HCT116 (cell line): ENCODE data around the gene C10orf105. TPM values are rescaled to one million over a fixed set of nuclear protein-coding genes. Genes with fewer than 3 reads are reported as not detected.

Source experiments
- ATAC-seq: fragments of 200-7000 bp; cut with Tn5 transposase; 2 replicates; pipeline ENCODE4 v1.9.1; 2020; ENCODE audit warnings: mild to moderate bottlenecking, moderate library complexity
- BruUV-seq: library from RNA; stranded (reverse); fragments of 400-500 nt; replicated peaks from 2 replicates; lab custom pipeline; 2021; lab: Mats Ljungman, UMichigan
- CTCF ChIA-PET: fragments of 300-600 bp; sonication (Branson Sonifier 250); formaldehyde crosslinking; loops from one replicate; lab custom pipeline; 2021; ENCODE audit warnings: antibody characterized with exemption; lab: Charles Lee
- POLR2A ChIA-PET: fragments of 300-600, 350-600 bp; sonication (Branson Sonifier 250); formaldehyde crosslinking; loops from one replicate; lab custom pipeline; 2021; ENCODE audit warnings: antibody characterized with exemption; lab: Charles Lee
- RAD21 ChIA-PET, 2 experiments: fragments of 300-600 bp; sonication (Branson Sonifier 250); formaldehyde crosslinking; loops; one replicate each; lab custom pipeline; 2023; ENCODE audit warnings: low total read pairs in 2 of 2; ENCODE audit not compliant: uncharacterized antibody in 2 of 2, unreplicated experiment in 2 of 2, low non-redundant PET in 1 of 2; lab: Charles Lee
- DNase-seq: peaks from one replicate; pipeline ENCODE4 v3.0.0-alpha.2; 2010; ENCODE audit warnings: low read depth, low spot score
- H2AFZ ChIP-seq: fragments of 200-600 bp; shearing (Covaris generic), sonication (generic); 2 replicates; pipeline ENCODE4 v1.6.1; 2017; ENCODE audit warnings: low read depth, mixed run types, mixed read lengths, antibody characterized with exemption, low read length; ENCODE audit not compliant: poor library complexity, severe bottlenecking
- H3K27ac ChIP-seq: 2 replicates; pipeline ENCODE4 v1.5.1; 2012; ENCODE audit warnings: low read depth, low read length
- H3K27me3 ChIP-seq: fragments of 200-600 bp; sonication (generic); 2 replicates; pipeline ENCODE4 v1.6.1; 2016; ENCODE audit warnings: mixed run types, low read length, mixed read lengths; ENCODE audit not compliant: insufficient read depth
- H3K36me3 ChIP-seq, 2 experiments: fragments of 200-500 bp in 1 of 2; fragments of 200-600 bp in 1 of 2; sonication (Bioruptor generic) in 1 of 2; sonication (generic) in 1 of 2; 2 replicates each; pipeline versions ENCODE4 v1.5.1 to v1.6.1; 2014 to 2016; ENCODE audit warnings: low read length in 2 of 2, inconsistent platforms in 1 of 2, mixed read lengths in 1 of 2, mixed run types in 1 of 2; ENCODE audit not compliant: insufficient read depth in 2 of 2, control insufficient read depth in 1 of 2
- H3K4me1 ChIP-seq, 2 experiments: fragments of 200-600 bp in 1 of 2; sonication (generic) in 1 of 2; 2 replicates each; pipeline versions ENCODE4 v1.5.1 to v1.6.1; 2012 to 2017; ENCODE audit warnings: low read length in 2 of 2, inconsistent platforms in 1 of 2, mild to moderate bottlenecking in 1 of 2, mixed read lengths in 1 of 2, mixed run types in 1 of 2, moderate library complexity in 1 of 2; ENCODE audit not compliant: insufficient read depth in 2 of 2, control insufficient read depth in 1 of 2
- H3K4me2 ChIP-seq: fragments of 200-600 bp; sonication (generic); 2 replicates; pipeline ENCODE4 v1.6.1; 2017; ENCODE audit warnings: mixed run types, low read length, mixed read lengths
- H3K4me3 ChIP-seq, 2 experiments: fragments of 200-600 bp in 1 of 2; sonication (generic) in 1 of 2; replicated peaks in 1 of 2; 2 replicates each; pipeline ENCODE4 v1.5.1; 2011 to 2016; ENCODE audit warnings: low read length in 2 of 2, control low read depth in 1 of 2, low read depth in 1 of 2, mild to moderate bottlenecking in 1 of 2, mixed read lengths in 1 of 2, mixed run types in 1 of 2
- H3K79me2 ChIP-seq: fragments of 200-600 bp; sonication (generic); 2 replicates; pipeline ENCODE4 v1.6.1; 2017; ENCODE audit warnings: mild to moderate bottlenecking, mixed run types, low read length, moderate library complexity, mixed read lengths; ENCODE audit not compliant: insufficient read depth
- H3K9ac ChIP-seq: fragments of 200-600 bp; sonication (generic); 2 replicates; pipeline ENCODE4 v1.6.1; 2016; ENCODE audit warnings: low read length, mixed read lengths
- H3K9me2 ChIP-seq: fragments of 200-600 bp; sonication (generic), shearing (Covaris generic); 2 replicates; pipeline ENCODE4 v1.6.1; 2017; ENCODE audit warnings: mixed run types, mild to moderate bottlenecking, moderate library complexity; ENCODE audit not compliant: insufficient read depth
- H3K9me3 ChIP-seq, 2 experiments: fragments of 200-500 bp in 1 of 2; fragments of 200-600 bp in 1 of 2; sonication (Bioruptor generic) in 1 of 2; sonication (generic) in 1 of 2; 2 replicates each; pipeline ENCODE4 v1.6.1; 2014 to 2017; ENCODE audit warnings: low read length in 2 of 2, mixed read lengths in 2 of 2, inconsistent platforms in 1 of 2, low read depth in 1 of 2, mild to moderate bottlenecking in 1 of 2, mixed run types in 1 of 2, moderate library complexity in 1 of 2; ENCODE audit not compliant: control insufficient read depth in 1 of 2, insufficient read depth in 1 of 2
- H4K20me1 ChIP-seq: fragments of 200-600 bp; sonication (generic), shearing (Covaris generic); 2 replicates; pipeline ENCODE4 v1.6.1; 2017; ENCODE audit warnings: mixed run types, mild to moderate bottlenecking, moderate library complexity; ENCODE audit not compliant: insufficient read depth
- CEBPB ChIP-seq: IDR thresholded peaks from 2 replicates; pipeline ENCODE4 v1.6.1; 2012; ENCODE audit warnings: low read depth
- EGR1 ChIP-seq: IDR thresholded peaks from 2 replicates; pipeline ENCODE4 v1.6.1; 2012; ENCODE audit warnings: low read depth
- ELF1 ChIP-seq: IDR thresholded peaks from 2 replicates; pipeline ENCODE4 v1.6.1; 2012; ENCODE audit warnings: low read depth, borderline replicate concordance
- EZH2phosphoT487 ChIP-seq: fragments of 200-600 bp; IDR thresholded peaks from 2 replicates; pipeline ENCODE4 v1.6.1; 2018; ENCODE audit warnings: antibody characterized with exemption, borderline replicate concordance
- POLR2AphosphoS5 ChIP-seq: IDR thresholded peaks from 2 replicates; pipeline ENCODE4 v1.6.1; 2011; ENCODE audit warnings: mild to moderate bottlenecking, low read depth, low read length, moderate library complexity
- RAD21 ChIP-seq: IDR thresholded peaks from 2 replicates; pipeline ENCODE4 v1.6.1; 2012; ENCODE audit warnings: low read depth, mild to moderate bottlenecking
- SP1 ChIP-seq: IDR thresholded peaks from 2 replicates; pipeline ENCODE4 v1.6.1; 2012; ENCODE audit warnings: low read depth
- TCF7L2 ChIP-seq: IDR thresholded peaks from 2 replicates; pipeline ENCODE4 v1.7.0; 2011; ENCODE audit warnings: borderline replicate concordance, inconsistent platforms; ENCODE audit not compliant: insufficient read depth, insufficient read length; ENCODE audit errors: extremely low read depth
- YY1 ChIP-seq: IDR thresholded peaks from 2 replicates; pipeline ENCODE4 v1.6.1; 2011; ENCODE audit warnings: low read length, low read depth, moderate library complexity, mild to moderate bottlenecking; ENCODE audit not compliant: insufficient replicate concordance; ENCODE audit errors: extremely low read depth
- ZFX ChIP-seq: fragments of 450-650 bp; IDR thresholded peaks from 2 replicates; pipeline ENCODE4 v1.6.1; 2017
- intact Hi-C: fragments of 100-400 bp; cut with micrococcal nuclease; formaldehyde crosslinking; loops from 2 replicates; pipeline ENCODE4 v1.10.0; 2022
- total RNA-seq: library from RNA; stranded (reverse); gene quantifications from one replicate; pipeline ENCODE4 v1.2.1, GENCODE V29; 2021; ENCODE audit not compliant: unreplicated experiment
- TF ChIP-seq, protein P1 (sequence below): IDR thresholded peaks from 2 replicates; pipeline ENCODE4 v1.6.1; 2011; ENCODE audit warnings: mild to moderate bottlenecking, low read length, moderate library complexity; ENCODE audit not compliant: insufficient replicate concordance; ENCODE audit errors: extremely low read depth
- TF ChIP-seq, protein P2 (sequence below): IDR thresholded peaks from 2 replicates; pipeline ENCODE4 v1.6.1; 2012
- TF ChIP-seq, protein P3 (sequence below): IDR thresholded peaks from 2 replicates; pipeline ENCODE4 v1.6.1; 2012; ENCODE audit warnings: low read depth
- TF ChIP-seq, protein P4 (sequence below): IDR thresholded peaks from 2 replicates; pipeline ENCODE4 v1.6.1; 2012
- TF ChIP-seq, protein P5 (sequence below), 3 experiments: fragments of 200-600 bp in 1 of 3; sonication (generic) in 1 of 3; IDR thresholded peaks in 2 of 3; conservative IDR thresholded peaks in 1 of 3; 2 replicates each; pipeline ENCODE4 v1.5.1; 2012 to 2017; ENCODE audit warnings: low read depth in 2 of 3, low read length in 2 of 3, antibody characterized with exemption in 1 of 3, borderline replicate concordance in 1 of 3, control low read depth in 1 of 3, mild to moderate bottlenecking in 1 of 3, mixed read lengths in 1 of 3, mixed run types in 1 of 3, moderate library complexity in 1 of 3; ENCODE audit not compliant: insufficient read depth in 1 of 3

C10orf105 gene
- total RNA-seq, 1 experiment from 2014 or later: not detected

DNA sequence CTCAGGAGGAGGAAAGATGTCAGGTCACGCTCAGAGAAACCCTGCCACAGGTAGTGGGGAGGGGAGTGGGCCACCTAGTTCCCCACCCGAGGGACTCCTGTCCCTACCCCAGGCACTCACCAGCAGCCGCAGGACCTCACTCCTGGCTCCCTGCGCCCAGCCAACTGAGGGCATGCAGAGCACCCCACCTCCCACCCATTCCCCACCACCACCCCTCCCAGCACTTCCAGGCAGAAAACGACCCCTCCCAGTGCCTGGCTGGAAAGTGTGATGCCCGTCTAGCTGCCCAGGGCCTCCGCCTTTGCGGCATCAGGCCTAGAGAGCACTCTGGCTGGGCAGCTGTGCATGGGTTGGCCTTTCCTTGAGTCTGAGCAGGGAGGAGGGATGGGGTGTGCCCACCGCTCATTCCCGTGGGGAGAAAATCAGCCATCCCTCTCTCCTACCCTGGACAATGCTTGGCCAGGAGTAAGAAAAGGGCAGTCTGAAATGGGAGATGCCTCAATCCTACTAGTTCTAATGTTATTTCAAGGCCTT, 1.3 kb downstream of the C10orf105 start:
- H3K27me3 ChIP-seq: no peaks in the 10 kb centered on the region
- no peaks in the 10 kb centered on the region for H4K20me1 ChIP-seq
- H3K79me2 ChIP-seq: no peaks in the 10 kb centered on the region
- ATAC-seq: no peak
- TF ChIP-seq, protein P1, sequence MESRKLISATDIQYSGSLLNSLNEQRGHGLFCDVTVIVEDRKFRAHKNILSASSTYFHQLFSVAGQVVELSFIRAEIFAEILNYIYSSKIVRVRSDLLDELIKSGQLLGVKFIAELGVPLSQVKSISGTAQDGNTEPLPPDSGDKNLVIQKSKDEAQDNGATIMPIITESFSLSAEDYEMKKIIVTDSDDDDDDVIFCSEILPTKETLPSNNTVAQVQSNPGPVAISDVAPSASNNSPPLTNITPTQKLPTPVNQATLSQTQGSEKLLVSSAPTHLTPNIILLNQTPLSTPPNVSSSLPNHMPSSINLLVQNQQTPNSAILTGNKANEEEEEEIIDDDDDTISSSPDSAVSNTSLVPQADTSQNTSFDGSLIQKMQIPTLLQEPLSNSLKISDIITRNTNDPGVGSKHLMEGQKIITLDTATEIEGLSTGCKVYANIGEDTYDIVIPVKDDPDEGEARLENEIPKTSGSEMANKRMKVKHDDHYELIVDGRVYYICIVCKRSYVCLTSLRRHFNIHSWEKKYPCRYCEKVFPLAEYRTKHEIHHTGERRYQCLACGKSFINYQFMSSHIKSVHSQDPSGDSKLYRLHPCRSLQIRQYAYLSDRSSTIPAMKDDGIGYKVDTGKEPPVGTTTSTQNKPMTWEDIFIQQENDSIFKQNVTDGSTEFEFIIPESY: no peak
- no peak for TF ChIP-seq RAD21
- no peak for TF ChIP-seq SP1
- TF ChIP-seq, protein P2, sequence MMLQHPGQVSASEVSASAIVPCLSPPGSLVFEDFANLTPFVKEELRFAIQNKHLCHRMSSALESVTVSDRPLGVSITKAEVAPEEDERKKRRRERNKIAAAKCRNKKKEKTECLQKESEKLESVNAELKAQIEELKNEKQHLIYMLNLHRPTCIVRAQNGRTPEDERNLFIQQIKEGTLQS: no peak
- TF ChIP-seq, protein P3, sequence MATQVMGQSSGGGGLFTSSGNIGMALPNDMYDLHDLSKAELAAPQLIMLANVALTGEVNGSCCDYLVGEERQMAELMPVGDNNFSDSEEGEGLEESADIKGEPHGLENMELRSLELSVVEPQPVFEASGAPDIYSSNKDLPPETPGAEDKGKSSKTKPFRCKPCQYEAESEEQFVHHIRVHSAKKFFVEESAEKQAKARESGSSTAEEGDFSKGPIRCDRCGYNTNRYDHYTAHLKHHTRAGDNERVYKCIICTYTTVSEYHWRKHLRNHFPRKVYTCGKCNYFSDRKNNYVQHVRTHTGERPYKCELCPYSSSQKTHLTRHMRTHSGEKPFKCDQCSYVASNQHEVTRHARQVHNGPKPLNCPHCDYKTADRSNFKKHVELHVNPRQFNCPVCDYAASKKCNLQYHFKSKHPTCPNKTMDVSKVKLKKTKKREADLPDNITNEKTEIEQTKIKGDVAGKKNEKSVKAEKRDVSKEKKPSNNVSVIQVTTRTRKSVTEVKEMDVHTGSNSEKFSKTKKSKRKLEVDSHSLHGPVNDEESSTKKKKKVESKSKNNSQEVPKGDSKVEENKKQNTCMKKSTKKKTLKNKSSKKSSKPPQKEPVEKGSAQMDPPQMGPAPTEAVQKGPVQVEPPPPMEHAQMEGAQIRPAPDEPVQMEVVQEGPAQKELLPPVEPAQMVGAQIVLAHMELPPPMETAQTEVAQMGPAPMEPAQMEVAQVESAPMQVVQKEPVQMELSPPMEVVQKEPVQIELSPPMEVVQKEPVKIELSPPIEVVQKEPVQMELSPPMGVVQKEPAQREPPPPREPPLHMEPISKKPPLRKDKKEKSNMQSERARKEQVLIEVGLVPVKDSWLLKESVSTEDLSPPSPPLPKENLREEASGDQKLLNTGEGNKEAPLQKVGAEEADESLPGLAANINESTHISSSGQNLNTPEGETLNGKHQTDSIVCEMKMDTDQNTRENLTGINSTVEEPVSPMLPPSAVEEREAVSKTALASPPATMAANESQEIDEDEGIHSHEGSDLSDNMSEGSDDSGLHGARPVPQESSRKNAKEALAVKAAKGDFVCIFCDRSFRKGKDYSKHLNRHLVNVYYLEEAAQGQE: no peak
- no peak for TF ChIP-seq TCF7L2
- TF ChIP-seq ELF1: no peak
- no peak for TF ChIP-seq EGR1
- no peak for TF ChIP-seq ZFX
- TF ChIP-seq, protein P4, sequence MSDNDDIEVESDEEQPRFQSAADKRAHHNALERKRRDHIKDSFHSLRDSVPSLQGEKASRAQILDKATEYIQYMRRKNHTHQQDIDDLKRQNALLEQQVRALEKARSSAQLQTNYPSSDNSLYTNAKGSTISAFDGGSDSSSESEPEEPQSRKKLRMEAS: no peak
- TF ChIP-seq CEBPB: no peak
- TF ChIP-seq POLR2AphosphoS5: no peak
- TF ChIP-seq, protein P5, sequence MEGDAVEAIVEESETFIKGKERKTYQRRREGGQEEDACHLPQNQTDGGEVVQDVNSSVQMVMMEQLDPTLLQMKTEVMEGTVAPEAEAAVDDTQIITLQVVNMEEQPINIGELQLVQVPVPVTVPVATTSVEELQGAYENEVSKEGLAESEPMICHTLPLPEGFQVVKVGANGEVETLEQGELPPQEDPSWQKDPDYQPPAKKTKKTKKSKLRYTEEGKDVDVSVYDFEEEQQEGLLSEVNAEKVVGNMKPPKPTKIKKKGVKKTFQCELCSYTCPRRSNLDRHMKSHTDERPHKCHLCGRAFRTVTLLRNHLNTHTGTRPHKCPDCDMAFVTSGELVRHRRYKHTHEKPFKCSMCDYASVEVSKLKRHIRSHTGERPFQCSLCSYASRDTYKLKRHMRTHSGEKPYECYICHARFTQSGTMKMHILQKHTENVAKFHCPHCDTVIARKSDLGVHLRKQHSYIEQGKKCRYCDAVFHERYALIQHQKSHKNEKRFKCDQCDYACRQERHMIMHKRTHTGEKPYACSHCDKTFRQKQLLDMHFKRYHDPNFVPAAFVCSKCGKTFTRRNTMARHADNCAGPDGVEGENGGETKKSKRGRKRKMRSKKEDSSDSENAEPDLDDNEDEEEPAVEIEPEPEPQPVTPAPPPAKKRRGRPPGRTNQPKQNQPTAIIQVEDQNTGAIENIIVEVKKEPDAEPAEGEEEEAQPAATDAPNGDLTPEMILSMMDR (IDR thresholded peaks at IDR 0.05 in 2 of 3, conservative IDR thresholded peaks at IDR 0.05 in 1 of 3; ENCODE audit: borderline replicate concordance in 1 of 3, insufficient read depth in 1 of 3, low read depth in 2 of 3, low read length in 2 of 3): no peak
- no peak for TF ChIP-seq EZH2phosphoT487
- no peak for TF ChIP-seq YY1
- no peaks in the 10 kb centered on the region for H3K9me2 ChIP-seq
- DNase-seq: no peak
- H3K4me1 ChIP-seq: peaks cover 0 to 10% of the 10 kb centered on the region in 2 experiments; a peak in 2 of 4 replicates
- no peak overlapping the region for H3K9ac ChIP-seq
- CTCF ChIA-PET: interaction anchor here (1.3 to 1.5 kb wide), 2 partner anchors 9 to 10 kb away, joined by 3 to 4 read pairs; no protein-coding TSS in a partner anchor
- H3K36me3 ChIP-seq: no peaks in the 10 kb centered on the region
- no peak overlapping the region for H2AFZ ChIP-seq
- no peak overlapping the region for H3K4me2 ChIP-seq
- no TSS peak for BruUV-seq
- H3K4me3 ChIP-seq: no peak overlapping the region
- RAD21 ChIA-PET: no interaction called here
- POLR2A ChIA-PET: no interaction called here
- intact Hi-C loops: no loop called here
- H3K27ac ChIP-seq: no peak overlapping the region
- H3K9me3 ChIP-seq: no peaks in the 10 kb centered on the region
